Suppressor macrophage (primary cell): ENCODE data around the gene RPL22.
A peak's percentile ranks its signal among the peaks of the same experiment; 100 is the strongest.
"Not testable (repeated sequence)": the region's sequence is repeated elsewhere in the genome, so short reads cannot be mapped to it uniquely, and the experiment has no call there.

Experiments used
- DNase-seq, 4 experiments: peaks; one replicate each; pipeline ENCODE4 v3.0.0-alpha.2; 2020 to 2022

RPL22 gene

DNA sequence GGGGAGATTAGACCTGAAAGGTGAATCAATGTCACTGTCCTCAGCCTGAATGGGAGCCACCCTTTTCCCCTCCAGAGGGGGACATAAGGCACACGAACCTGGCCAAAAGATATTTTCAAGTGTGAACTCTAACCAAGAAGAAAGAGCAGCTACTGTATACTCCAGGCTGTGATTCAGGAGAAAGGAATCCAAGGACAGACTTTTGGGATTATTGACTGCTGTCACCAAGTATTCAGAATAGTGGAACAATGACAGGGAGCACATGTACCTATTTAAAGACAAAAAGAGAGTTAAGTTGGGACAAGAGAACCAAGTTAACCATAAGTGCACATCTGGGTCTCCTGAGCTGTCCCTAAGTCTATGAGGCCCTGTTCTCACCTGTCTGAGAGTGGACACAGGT lies 34.0 kb upstream of the RPL22 start:
- no peak for DNase-seq

DNA sequence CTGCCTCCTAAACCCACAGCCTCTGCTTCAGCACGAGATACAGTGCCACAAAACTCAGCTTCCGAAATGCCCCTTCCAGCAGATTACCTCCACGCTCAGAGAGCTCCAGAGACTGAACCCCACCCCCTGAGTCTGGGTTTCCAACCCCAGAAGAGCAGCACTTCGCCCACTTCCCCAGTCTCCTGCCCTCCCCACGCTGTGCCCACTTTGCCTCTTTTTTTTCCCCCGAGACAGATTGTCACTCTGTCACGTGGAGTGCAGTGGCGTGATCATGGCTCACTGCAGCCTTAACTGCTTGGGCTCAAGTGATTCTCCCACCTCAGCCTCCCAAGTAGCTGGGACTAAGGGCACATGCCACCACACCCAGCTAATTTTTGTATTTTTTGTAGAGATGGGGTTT lies 26.3 kb upstream of the RPL22 start:
- DNase-seq: no peak

DNA sequence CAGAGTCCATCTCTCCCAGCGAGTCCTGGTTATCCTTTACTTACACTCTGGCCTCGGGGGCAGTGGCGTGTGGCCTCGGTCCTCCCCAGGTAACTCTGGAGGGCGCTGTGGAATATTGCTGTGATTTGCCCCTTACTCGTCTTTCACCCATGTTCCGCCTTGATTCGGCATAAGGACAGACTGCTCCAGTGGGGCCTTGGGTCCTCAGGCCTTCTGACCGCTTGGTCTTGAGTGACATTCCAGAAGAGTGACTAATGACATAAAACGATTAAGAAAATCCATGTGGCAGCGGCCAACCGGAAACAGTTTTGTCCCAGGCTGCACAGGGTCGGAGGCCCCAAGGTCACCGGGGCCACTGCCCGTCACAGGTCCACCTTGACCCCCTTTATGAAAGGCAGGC lies 25.3 kb upstream of the RPL22 start:
- DNase-seq: no peak

DNA sequence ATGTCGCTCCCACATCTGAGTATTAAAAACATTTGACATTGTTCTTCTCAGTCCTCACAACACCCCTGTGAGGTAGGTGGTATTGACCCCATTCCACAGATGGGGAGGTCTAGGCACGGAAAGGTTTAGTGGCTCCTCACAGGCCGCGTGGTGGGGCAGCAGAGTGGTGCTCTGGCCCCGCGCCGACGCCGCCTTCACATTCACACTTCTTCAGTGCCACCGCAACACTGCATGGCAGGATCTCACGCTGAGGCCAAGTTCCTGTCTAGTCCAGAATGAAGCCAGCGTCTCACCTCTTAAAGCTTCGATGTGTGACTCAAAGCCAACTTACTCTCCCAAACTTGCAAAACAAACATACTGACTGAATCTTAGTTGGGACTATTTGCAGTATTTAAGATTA lies 24.2 kb upstream of the RPL22 start:
- DNase-seq: no peak

DNA sequence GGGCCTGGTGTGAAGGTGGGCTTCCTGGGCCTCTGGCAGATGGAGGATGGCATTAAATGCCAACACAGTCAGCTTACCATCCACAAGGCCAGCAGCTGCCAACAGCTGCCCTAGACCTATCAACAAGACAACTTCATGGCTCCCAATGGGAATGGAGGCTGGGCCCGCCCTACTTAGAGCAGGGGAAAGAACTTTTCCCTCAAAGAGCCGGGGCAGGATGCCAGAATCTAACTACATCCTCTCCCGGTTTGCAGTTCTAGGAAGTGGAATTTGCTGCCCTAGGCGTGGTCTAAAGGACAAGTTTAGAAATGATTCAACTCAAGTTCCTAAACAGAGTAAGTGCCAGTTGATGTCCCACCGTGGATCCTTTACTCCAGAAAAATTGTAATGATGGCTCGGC lies 23.2 kb upstream of the RPL22 start:
- DNase-seq: no peak

DNA sequence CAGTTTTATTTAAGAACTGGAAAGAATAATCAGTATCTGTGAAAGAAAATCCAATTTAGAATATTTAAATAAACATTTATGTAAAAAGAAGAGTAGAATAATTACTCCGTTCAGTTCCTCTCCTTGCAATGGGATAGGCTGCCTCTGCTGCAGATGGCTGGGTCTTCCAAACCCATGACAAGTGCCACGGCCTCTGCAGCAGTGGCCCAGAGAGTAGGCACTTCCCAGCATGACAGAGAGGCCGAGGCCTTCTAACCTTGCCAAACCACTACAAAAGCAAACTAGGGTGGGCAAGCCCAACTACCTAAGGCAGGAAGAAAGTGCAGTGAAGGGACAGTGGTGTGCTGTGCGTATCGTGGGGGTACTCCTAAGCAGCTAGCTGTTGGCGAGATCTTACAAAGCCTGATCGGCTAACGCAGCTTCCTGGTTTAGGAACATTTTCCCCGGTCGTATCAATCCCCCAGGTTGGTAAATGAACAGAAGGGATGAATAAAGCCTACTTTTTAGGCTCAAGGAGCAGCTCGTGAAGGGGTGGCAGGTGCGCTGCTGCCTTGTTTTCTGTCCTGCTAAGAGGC lies 21.9 kb upstream of the RPL22 start:
- DNase-seq: no peak

DNA sequence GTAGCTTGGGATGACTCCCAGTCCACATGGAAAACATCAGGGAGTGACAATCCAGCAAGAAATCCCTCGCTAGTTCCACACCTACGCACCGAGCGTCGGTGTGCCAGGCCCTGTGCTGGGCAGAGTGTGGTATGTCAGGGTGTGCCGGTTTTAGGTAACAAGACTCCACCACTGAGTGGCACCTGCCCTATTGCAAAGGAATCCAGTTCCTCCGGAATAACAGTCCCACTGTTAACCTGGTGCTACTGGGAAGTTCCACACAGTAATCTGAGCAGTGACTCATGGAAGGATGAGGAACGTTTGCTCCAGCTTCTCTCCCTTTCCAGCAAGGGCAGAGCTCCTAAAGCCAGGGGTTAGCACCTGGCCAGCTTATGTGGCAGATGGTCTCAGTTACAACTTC lies 20.8 kb upstream of the RPL22 start:
- DNase-seq: no peak

DNA sequence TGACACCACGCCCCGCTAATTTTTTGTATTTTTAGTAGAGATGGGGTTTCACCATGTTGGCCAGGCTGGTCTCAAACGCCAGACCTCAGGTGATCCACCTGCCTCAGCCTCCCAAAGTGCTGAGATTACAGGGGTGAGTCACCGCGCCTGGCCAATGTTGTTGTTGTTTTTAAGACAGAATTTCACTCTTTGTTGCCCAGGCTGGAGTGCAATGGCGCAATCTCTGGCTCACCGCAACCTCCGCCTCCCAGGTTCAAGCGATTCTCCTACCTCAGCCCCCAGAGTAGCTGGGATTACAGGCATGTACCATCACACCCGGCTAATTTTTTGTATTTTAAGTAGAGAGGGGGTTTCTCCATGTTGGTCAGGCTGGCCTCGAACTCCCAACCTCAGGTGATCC lies 20.2 kb upstream of the RPL22 start:
- DNase-seq: not testable (repeated sequence)

DNA sequence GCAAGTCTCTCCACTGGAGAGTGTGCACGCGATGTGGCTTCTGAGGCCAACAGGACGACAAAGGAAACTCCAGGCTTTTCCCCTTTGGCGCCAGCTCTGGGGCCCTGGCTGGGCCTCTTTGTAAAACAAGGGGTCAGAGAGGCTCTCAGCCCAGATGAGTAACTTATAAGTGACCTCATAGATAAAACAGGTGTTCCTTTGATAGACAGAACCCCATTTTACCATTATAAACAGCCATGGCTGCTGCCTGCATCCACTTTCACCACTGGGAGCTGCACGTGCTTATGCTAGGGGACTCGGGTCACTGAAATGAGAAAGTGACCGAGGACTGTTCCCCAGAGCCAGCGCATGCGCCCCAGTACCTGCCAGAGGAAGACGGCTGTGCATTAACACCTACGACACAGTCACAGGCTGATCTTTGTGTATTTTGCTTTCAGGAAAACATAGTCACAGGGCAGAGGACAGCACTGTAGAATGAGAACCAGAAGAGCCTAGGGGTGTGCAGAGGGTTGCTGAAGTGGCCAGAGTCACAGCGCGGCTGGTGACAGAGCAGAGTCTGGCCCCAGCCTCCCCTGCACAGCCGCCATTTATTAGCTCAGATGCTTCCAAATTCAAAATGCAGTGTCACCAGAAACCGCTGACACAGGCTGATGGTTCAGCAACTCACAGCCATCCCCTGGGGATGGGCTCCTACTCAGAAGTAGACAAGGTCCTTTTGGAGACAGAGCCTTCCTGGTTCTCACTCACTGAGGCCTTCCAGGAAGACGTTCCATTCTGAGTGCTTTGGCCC lies 19.2 kb upstream of the RPL22 start:
- no peak for DNase-seq

DNA sequence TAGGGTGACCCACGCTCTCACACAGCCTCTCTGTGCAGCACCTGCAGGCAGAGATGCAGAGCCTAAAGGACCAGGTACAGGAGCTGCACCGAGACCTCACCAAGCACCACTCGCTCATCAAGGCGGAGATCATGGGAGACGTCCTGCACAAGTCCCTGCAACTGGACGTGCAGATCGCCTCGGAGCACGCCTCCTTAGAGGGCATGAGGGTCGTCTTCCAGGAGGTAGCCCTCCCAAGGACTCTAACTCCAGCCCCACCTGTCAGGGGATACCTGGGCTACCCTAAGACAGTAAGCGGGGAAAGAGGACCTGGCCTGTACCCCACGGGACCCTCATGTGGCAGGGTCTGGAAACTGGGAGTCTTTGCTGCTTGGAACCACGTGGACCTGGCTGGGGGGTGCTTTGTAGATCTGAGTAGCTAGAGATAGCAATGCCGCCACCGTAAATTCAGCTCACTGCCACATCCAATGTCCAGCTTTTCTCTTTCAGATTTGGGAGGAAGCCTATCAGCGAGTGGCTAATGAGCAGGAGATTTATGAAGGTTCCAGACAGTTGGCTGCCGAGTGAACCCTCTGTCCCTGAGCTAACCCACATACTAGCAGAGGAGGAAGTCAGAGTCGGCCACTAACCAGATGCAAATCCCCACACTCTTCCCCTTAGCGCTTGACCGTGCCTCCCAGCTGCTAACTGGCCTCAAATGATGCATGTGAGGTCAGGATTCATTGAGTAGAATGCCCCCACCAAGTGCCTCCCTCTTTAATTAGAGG lies 13.0 kb upstream of the RPL22 start:
- DNase-seq: peak; percentile 46 to 62 (median 56)

DNA sequence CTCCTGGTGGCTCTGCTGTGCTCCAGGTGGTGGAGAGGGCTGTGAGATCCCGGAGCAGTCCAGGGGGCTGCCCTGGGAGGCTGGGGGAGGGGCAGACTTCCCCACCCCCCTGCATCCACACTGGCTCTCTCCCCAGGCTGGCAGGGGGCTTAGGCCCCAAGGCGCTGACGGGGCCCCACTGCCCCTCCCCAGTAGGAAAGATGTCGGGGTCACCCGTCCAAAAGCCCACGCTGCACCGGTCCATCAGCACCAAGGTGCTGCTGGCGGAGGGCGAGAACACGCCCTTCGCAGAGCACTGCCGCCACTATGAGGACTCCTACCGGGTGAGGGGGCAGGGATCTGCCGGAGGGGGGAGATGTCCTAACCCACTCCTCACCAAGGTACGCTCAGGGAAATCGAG lies 12.3 kb upstream of the RPL22 start:
- DNase-seq: no peak

DNA sequence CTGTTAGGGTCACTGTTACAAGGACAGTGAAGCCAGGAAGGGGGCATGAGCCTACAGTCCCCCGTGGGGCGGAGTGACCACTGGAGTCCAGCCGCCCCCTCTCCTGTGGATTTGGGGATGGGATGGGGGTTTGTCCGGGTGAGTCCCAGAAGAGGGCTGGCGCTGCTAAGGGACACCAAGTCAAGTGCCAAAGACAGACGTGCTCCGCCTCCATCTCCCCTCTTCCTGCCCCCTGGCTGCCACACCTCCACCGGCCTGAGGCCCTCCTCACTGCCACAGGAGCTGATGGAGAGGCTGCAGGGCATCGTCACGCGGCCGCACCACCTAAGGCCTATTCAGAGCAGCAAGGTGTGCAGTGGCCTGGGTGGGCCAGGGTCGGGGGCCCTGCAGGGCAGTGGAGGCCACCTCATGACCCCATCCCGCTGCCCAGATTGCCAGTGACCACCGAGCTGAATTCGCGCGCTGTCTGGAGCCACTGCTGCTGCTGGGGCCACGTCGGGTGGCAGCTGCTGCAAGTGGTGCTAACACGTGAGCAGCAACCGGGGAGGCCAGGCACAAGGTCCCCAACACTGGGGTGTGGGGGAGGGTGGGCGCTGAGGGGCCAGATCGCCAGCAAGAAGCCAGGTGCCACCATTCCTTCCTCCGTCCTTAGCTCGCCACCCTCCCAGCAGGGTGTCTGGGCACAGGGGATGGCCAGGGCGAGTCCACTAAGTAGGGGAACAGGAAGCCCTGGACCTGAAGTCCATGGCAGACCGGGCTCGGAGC lies 11.4 kb upstream of the RPL22 start:
- DNase-seq: no peak

DNA sequence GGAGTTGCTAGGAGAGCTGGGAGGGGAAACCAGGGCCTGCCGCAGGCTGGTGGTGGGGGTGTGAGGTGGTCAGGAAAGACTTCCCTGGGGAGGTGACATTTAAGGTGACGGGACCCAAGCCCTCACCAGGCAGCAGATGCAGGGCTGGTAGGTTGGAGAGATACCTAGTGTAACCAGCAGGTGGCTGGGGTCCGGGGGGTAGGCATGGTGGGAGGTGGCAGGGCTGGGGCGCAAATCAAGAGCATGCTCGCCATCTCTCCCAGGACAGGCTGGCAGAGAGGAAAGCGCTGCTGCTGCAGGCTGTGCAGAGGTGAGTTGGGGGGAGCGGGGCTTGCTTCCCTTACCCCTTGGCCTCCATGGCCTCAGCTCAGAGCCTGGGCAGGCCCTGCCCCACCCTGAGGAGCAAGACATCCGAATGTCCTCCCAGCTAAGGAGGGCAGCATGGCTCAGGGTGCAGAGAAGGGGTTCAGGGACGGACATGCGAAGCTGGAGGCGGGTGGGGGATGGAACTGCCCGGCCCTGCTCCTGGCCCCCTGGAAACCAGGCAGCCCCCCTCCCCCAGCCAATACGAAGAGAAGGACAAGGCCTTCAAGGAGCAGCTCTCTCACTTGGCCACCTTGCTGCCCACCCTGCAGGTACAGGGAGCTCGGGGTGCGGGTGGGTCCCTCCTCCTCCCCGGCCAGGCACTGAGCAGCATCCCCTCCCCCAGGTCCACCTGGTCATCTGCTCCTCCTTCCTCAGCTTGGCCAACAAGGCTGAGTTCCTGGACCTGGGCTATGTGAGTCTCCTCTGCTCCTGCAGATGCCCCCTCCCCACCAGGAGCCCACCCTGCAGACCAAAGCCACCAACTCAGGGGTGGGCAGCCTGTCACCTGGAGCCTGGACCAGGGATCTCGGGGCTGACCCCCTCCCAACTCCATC lies 10.5 kb upstream of the RPL22 start:
- no peak for DNase-seq

DNA sequence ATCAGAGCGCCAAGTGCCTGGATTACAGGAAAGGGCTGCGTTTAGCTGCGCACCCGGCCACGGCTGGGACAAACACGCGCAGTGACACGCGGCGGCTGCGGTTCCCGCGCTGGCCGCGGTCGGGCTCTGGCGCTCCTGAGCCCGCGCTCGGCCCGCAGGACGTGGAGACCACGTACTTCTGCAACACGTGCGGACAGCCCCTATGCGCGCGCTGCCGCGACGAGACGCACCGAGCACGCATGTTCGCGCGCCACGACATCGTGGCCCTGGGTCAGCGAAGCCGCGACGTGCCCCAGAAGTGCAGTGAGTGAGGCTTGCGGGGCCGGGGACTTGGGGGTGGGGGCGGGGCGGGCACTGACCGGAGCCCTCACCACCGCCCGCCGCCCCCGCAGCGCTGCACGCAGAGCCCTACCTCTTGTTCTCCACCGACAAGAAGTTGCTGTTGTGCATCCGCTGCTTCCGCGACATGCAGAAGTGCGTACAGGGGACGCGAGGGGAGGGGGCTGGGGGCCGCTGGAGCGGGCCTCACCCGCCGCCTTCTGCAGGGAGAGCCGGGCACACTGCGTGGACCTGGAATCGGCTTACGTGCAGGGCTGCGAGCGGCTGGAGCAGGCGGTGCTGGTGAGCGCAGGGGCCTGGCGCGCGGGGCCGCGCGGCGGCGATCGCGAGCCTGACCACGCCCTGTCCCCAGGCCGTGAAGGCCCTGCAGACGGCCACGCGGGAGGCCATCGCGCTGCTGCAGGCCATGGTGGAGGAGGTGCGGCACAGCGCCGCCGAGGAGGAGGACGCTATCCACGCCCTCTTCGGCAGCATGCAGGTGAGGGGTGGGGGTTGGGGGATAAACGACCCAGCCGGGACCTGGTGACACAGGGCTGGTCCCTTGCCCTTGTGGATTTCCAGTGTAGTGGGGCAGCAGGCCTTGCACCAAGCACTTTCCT lies 9.6 kb upstream of the RPL22 start:
- DNase-seq: peak; percentile 67 to 87 (median 75)

DNA sequence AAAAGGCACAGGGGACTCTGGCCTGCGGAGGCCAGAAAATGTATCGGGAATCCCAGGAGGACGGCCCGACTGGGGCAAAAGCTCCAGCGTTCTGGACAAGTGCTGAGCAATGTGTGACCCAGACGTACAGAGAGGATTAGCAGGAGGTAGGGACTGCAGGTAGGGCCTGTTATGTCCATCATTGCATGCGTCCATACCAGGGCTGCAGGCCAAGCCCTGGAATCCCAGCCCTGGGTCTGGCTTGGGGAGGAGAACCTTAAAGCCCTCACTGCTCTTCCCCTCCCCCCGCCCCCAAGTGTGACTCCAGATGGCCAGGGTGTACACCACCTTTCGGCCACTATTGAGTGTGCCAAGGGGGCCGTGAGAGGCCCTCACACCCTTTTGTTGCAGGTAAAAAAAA lies 8.5 kb upstream of the RPL22 start:
- DNase-seq: no peak

DNA sequence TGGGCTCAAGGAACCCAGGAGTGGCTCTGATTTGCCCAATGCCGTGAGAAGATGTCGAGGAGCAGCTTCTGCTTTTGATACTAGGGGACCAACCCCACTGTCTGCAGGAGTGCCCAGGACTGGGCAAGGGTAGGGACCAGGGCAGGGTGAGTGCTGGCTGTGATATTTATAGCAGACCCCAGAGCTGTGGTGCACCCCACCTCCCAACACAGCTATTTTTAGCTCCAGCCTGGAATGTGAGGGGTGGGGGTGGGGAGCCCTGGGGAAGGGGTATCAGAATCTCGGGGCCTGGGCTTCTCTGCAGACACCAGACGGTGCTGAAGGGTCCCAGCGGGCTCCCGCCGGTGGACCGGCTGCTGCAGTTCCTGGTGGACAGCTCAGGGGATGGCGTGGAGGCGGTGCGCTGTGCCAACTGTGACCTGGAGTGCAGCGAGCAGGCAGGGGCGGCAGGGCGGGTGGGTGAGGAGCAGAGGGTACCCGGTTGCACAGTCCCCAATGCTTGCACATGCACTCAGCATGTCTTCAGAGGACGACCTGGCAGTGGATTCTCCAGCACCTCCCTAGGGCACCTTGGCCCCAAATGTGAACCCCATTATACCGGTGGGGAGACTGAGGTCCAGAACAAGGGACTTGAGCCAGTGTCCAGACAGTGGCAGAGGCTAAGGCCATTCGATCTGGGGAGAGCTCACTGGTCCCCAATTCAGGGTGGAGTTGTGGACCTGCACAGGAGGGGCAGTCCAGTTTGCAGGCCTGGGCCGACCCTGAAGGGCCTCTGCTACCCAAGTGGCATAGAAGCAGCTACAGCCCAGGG lies 7.9 kb upstream of the RPL22 start:
- no peak for DNase-seq

DNA sequence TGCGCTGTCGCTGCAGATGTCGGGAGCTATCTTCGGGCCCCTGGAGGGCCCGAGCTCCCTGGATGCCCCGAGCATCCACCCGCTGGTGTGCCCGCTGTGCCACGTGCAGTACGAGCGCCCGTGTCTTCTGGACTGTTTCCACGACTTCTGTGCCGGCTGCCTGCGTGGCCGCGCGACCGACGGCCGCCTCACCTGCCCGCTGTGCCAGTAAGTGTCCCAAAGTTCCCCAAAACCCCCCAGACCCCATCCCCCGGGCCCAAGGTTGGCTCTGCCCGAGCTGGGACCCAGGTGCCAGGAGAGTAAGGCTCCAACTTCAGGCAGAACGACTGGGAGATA lies 7.1 kb upstream of the RPL22 start:
- DNase-seq: no peak

DNA sequence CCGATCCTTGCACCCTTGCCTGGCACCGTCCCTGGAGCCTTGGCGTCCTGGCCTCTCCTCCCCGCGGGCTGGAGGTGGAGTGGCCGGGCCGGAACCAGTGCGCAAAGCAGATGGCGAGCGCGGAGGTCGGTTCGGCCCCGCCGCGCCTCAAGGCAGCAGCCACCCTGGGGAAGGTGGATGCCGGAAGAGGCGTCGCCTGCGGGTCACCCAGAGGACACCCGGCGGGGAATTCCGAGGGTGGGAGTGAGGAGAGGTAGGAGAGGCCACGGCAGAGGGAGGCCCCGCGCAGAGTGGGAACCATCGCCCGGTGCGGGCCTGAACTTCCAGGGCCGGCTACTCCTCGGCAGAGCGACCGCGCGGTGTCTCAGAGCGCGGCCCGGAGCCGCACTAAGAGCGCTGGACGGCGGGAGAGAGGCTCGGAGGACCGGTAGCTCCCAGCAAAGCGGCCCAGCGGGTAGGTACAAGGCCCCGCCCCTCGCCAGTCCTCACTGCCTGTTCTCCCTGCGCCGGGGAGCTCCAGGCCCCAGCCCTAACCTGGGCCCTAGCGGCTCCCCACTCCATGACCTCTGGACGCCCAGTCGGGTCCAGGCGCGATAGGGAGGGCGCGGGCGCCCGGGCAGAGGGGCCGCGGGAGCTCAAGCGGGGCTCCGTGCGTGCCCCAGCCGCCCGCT lies 6.6 kb upstream of the RPL22 start, which contains the start of gene RNF207:
RNF207 (plus strand) TSS at position 271 of the 671 bp plus-strand sequence. CDS start 417 bp downstream, outside the sequence.
- peak in 3 of 4 experiments; percentile 23 to 67 (median 41) for DNase-seq

DNA sequence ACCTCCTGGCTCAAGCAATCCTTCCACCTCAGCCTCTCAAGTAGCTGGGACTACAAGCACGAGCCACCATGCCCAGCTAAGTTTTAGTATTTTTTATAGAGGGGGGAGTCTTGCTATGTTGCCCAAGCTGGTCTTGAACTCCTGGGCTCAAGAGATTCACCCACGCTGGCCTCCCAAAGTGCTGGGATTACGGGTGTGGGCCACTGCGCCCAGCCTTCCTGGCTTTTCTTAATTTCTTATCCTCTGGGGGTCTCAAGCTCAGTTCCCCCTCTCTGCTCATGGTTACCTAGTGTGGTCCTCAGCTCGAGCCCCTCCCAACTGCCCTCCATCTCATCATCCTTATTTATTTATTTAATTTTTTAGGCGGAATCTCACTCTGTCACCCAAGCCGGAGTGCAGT lies 2.9 kb upstream of the RPL22 start:
- no peak for DNase-seq
